Ascending aorta (tissue), 2 donors: ENCODE measurements around the gene P3H3. TPM values are rescaled to one million over a fixed set of nuclear protein-coding genes. Genes with fewer than 3 reads are reported as not detected.
A peak's percentile ranks its signal among the peaks of the same experiment; 100 is the strongest.

Experiments
- DNase-seq, 2 donors: peaks; one replicate each; pipeline ENCODE4 v3.0.0-alpha.2; 2019; ENCODE audit warnings: low spot score in 2 of 2
- H3K27ac ChIP-seq, 2 donors: fragments of 200-600 bp; sonication (generic); one replicate each; pipeline ENCODE4 v1.5.1; 2016 to 2017; ENCODE audit warnings: mild to moderate bottlenecking in 1 of 2
- H3K27me3 ChIP-seq: fragments of 200-600 bp; sonication (generic); one replicate; pipeline ENCODE4 v1.5.1; 2017
- H3K36me3 ChIP-seq, 2 donors: fragments of 200-600 bp; sonication (generic); one replicate each; pipeline ENCODE4 v1.5.1; 2016
- H3K4me1 ChIP-seq, 2 donors: fragments of 200-600 bp; sonication (generic); one replicate each; pipeline ENCODE4 v1.5.1; 2016 to 2017; ENCODE audit warnings: mild to moderate bottlenecking in 1 of 2
- H3K4me3 ChIP-seq, 2 donors: fragments of 200-600 bp; sonication (generic); one replicate each; pipeline ENCODE4 v1.5.1; 2016 to 2017; ENCODE audit warnings: mild to moderate bottlenecking in 1 of 2
- H3K9me3 ChIP-seq, 2 donors: fragments of 200-600 bp; sonication (generic); one replicate each; pipeline ENCODE4 v1.5.1; 2016
- CTCF ChIP-seq, 3 experiments: fragments of 200-600 bp in 2 of 3; fragments of 450-650 bp in 1 of 3; sonication (generic) in 2 of 3; IDR thresholded peaks; one replicate each; pipeline ENCODE4 v1.5.1; 2016 to 2019; ENCODE audit warnings: antibody characterized with exemption in 3 of 3, mild to moderate bottlenecking in 1 of 3, moderate library complexity in 1 of 3
- intact Hi-C: fragments of 100-400 bp; cut with DNase I; formaldehyde crosslinking; loops from one replicate; pipeline ENCODE4 v1.15.1; 2023
- total RNA-seq: library from RNA; depleted of rRNA; stranded (reverse); fragments of >200 nt; gene quantifications from one replicate; pipeline ENCODE4 v1.1.0, GENCODE V29; 2016

Gene P3H3
- total RNA-seq, 1 donor from 2014 or later: 62.2 TPM

DNA sequence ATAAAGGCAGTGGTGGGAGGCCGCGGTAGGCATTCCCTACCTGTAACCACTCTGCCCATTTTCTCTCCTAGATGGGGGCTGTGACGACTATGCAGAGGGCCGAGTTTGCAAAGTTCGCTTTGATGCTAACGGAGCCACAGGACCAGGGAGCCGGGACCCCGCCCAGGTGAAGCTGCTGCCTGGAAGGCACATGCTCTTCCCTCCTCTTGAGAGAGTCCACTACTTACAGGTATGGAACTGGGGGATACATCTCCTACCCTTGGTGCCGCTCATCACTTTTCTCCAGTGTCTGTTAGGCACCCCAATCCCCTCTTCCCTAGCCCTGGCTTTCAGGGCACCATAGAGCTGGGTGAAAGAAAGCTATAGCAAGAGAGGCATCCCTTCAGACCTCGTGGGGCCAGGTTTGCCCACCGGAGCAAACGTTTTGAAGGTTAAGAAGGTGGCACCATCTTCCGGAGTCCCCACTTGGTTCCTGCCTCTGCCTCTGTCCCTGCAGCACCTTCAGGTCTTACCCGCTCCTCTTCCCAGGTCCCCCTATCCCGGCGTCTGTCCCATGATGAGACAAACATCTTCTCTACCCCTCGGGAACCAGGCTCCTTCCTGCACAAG lies 2.0 kb upstream of the P3H3 start:
- TF ChIP-seq CTCF (IDR thresholded peaks at IDR 0.05): no peak
- Histone ChIP-seq H3K36me3 (peaks cover 0 to 4% of the 10 kb centered on the region in 2 donors), H3K27ac (no peak overlapping the region), H3K4me1 (peaks cover 3 to 23% of the 10 kb centered on the region in 2 donors), H3K4me3 (no peak overlapping the region), H3K27me3 (peaks cover 7% of the 10 kb centered on the region), H3K9me3 (no peaks in the 10 kb centered on the region)
- intact Hi-C loops: loop anchor here (5.0 kb wide), 2 partner anchors 139 to 219 kb away; partner anchors contain the start of genes CHD4 and ZNF384
- no peak for DNase-seq

GRCh38 chr12:6826734-6827436 lies 1.3 kb upstream of the P3H3 start:
- Histone ChIP-seq H3K4me3 (no peak overlapping the region), H3K27me3 (peaks cover 7% of the 10 kb centered on the region)

DNA sequence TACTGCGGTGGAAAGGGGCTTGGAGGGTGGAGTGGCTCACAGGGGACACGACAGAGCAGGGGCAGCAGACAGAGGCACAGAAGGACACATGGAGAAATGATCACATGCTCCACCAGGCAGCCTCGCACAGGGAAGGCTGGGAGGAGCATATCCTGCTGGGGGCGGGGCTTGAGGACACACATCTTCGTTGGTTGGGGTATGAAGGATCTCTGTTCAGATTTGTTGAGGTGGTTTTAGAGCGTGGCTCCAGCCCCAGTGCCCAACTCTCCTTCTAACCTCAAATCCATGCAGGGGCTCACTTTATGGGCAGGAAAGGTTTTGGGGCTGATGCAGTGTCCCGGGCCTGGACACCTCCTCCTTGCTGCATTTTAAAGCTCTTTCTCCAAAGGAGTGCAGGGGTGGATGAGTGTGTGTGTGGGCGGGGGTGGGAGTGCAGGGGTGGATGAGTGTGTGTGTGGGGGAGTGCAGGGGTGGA lies 733 bp upstream of the P3H3 start:
- H3K27ac ChIP-seq: peak overlapping the region; percentile 90
- intact Hi-C loops: loop anchor here (5.0 kb wide), 2 partner anchors 140 to 220 kb away; partner anchors contain the start of genes CHD4 and ZNF384
- H3K4me3 ChIP-seq: peak overlapping the region; percentile 31 to 74
- peaks cover 7% of the 10 kb centered on the region for H3K27me3 ChIP-seq
- TF ChIP-seq CTCF (IDR thresholded peaks at IDR 0.05): no peak
- no peaks in the 10 kb centered on the region for H3K9me3 ChIP-seq
- DNase-seq: peak; percentile 70 to 92
- peaks cover 5 to 17% of the 10 kb centered on the region in 2 donors for H3K36me3 ChIP-seq
- peaks cover 0 to 17% of the 10 kb centered on the region in 2 donors for H3K4me1 ChIP-seq

More at GRCh38 chr12:6826734-6827436, 1.3 kb upstream of the P3H3 start:
- TF ChIP-seq CTCF (IDR thresholded peaks at IDR 0.05): no peak
- Histone ChIP-seq H3K36me3 (peaks cover 5 to 11% of the 10 kb centered on the region in 2 donors), H3K9me3 (no peaks in the 10 kb centered on the region), H3K27ac (peak overlapping the region; percentile 54 to 90), H3K4me1 (peaks cover 3 to 21% of the 10 kb centered on the region in 2 donors)
- DNase-seq: no peak
- intact Hi-C loops: loop anchor here (5.0 kb wide), 2 partner anchors 140 to 220 kb away; partner anchors contain the start of genes CHD4 and ZNF384

DNA sequence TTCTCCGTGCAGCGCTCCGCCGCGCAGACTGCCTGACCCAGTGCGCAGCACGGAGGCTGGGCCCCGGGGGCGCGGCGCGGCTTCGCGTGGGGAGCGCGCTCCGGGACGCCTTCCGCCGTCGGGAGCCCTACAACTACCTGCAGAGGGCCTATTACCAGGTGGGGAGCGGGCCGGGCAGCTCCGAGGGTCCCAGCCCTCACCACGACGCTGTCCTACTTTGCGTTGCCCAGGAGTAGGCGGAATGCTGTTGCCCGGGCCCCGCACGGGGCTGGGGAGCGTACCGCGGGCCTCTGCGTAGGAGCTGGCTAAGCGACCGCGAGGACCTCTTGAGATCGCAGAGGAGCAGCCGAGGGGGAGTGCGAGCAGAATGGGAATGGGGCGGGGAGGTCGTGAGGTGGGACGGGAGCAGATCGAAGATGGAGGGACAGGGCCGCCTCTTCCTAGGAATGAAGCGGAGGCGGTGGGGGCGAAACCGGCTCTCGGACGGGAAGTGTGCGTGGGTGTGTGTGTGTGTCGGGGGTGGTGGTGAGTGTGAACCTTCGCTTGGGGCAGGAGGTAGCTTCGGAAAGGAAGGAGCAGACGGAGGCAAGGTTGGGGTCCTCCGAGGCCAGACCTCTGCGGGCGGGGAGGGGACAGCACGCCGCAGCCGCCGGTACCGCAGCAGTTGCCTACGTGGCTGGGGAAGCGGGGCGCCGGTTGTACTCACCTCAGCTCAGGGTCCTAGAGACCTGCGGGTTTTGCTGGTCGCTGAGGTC lies 751 bp downstream of the P3H3 start:
- TF ChIP-seq CTCF (IDR thresholded peaks at IDR 0.05): no peak
- Histone ChIP-seq H3K36me3 (peaks cover 9 to 26% of the 10 kb centered on the region in 2 donors), H3K9me3 (no peaks in the 10 kb centered on the region), H3K27ac (peak overlapping the region; percentile 90), H3K4me1 (peaks cover 0 to 17% of the 10 kb centered on the region in 2 donors), H3K4me3 (peak overlapping the region; percentile 74 to 94), H3K27me3 (peaks cover 3% of the 10 kb centered on the region)
- no peak for DNase-seq
- intact Hi-C loops: loop anchor here (2.0 to 5.0 kb wide), 3 partner anchors 22 to 222 kb away; partner anchors contain the start of genes CDCA3, CHD4 and ZNF384

DNA sequence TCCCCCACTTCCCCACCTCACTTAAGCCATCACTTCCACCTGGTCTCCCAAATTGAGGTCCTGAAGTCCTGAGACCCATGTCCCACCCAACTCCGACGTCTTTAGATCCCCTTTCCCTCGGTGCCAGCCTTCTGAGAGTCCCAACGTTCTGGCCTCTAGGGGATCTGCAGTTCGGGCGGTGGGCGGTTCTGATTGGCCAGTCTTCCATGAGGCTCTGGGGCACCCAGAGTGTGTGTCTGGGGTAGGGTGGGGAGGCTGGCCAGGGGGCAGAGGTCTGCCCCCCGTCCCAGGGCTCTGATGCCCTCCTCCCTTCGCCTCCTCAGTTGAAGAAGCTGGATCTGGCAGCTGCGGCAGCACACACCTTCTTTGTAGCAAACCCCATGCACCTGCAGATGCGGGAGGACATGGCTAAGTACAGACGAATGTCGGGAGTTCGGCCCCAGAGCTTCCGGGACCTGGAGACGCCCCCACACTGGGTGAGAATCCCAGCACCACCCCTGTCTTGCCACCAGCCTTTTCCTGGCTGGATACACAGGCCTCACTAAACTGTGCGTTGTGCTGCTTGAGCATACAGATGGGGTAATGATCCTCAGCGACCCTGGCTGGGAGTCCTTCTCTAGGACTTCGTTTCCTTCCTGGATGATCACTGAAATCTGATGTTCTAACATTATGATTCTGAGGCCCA lies 1.5 kb downstream of the P3H3 start:
- DNase-seq: no peak
- Histone ChIP-seq H3K4me1 (peaks cover 0 to 17% of the 10 kb centered on the region in 2 donors), H3K27me3 (no peaks in the 10 kb centered on the region), H3K27ac (peak overlapping the region; percentile 90), H3K9me3 (no peaks in the 10 kb centered on the region), H3K36me3 (peaks cover 10 to 27% of the 10 kb centered on the region in 2 donors), H3K4me3 (peak overlapping the region; percentile 74 to 94)
- no peak for TF ChIP-seq CTCF (IDR thresholded peaks at IDR 0.05)
- intact Hi-C loops: loop anchor here (2.0 to 5.0 kb wide), 3 partner anchors 21 to 222 kb away; partner anchors contain the start of genes CDCA3, CHD4 and ZNF384
